Measurements from ENCODE around the gene CALML4. TPM values are rescaled to one million over a fixed set of nuclear protein-coding genes. Genes with fewer than 3 reads are reported as not detected.

The CALML4 gene
- total RNA-seq, 1 experiment from 2014 or later = 1.7 TPM

DNA sequence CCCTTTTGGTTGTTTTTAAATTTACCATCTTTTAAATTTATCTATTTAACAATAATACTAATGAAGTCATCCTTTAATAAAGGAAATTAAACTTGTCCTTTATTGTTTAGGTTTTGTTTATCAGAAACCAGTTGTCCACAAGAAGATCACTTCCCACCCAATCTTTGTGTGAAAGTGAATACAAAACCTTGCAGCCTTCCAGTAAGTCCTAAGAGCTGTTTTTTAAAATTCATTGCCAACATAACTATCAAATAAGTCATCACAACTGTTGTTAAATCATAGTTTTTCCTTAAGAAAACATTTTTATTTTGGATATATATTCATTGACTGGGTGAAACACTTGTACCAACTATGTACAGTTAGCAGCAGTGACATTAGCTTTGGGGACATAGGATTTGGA, 59.4 kb downstream of the CALML4 start:
- no peak for DNase-seq (ENCODE audit: low spot score)

DNA sequence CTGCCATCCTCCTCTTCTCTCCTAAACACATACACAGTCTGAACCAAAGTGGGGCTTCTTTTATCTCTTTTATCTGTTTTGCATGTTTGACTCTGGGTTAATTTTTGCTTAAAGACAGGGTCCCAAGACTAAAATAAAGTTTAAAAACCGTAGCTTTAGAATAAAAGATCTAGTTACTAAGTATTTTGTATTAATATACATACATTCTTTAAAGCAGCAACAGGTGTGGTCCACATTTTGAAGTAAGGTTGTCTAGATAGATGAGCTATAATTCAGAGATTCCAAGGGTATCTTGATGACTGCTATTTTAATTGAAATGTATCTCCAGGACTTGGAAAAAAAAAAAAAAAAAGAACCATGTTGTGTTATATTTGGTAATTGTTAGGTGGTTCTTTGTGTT, 61.3 kb downstream of the CALML4 start:
- no peak for DNase-seq (ENCODE audit: low spot score)

DNA sequence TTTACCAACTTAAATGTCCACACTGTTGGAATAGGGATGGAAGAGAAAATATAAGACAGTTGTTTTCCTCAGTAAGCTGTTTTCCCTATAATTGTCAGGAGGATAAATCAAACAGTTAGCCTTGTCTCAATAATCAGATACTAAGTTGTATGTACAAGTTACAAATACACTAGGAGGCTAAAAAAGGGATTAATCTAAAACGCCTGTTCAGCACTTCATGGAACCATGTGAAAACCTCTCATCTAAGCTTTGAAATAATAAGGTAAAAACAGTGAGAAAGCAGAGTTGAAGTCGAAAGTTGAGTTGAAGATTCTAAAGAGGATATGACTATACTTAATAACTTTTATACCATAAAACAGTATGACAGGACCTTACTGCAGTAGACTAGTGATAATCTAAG, 62.0 kb downstream of the CALML4 start:
- no peak for DNase-seq (ENCODE audit: low spot score)

Other genes starting within 250 kb of the CALML4 start
- gene PIAS1, start 151.0 kb downstream of the CALML4 start, total RNA-seq (2014; rRNA removed; shearing (Covaris generic)) = 13.3 and 15.8 TPM in 2 replicates
- 21.9 and 30.6 TPM in 2 replicates for gene CLN6, start 24.4 kb upstream of the CALML4 start, total RNA-seq (2014; rRNA removed; shearing (Covaris generic))
- 23.3 and 23.8 TPM in 2 replicates for gene FEM1B, start 72.4 kb upstream of the CALML4 start, total RNA-seq (2014; rRNA removed; shearing (Covaris generic))
- 0.41 and 0.66 TPM in 2 replicates for gene ITGA11, start 226.8 kb upstream of the CALML4 start, total RNA-seq (2014; rRNA removed; shearing (Covaris generic))

All from H4 (cell line).